ENCODE measurements around the gene BZW1. TPM values are rescaled to one million over a fixed set of nuclear protein-coding genes. Genes with fewer than 3 reads are reported as not detected.
A peak's percentile ranks its signal among the peaks of the same experiment; 100 is the strongest.

The BZW1 gene
- total RNA-seq, 1 donor from 2014 or later = 214 TPM

GRCh38 chr2:200809506-200810251 lies 2.0 kb upstream of the BZW1 start:
- Mint-ChIP-seq H3K27me3 (ENCODE audit: unreplicated experiment) (no peaks in the 10 kb centered on the region), H3K4me1 (ENCODE audit: unreplicated experiment) (peaks cover 40% of the 10 kb centered on the region), H3K9me3 (ENCODE audit: unreplicated experiment) (no peaks in the 10 kb centered on the region), H3K27ac (ENCODE audit: unreplicated experiment) (peak overlapping the region; percentile 99), H3K36me3 (ENCODE audit: unreplicated experiment) (peaks cover under 1% of the 10 kb centered on the region), H3K4me3 (ENCODE audit: unreplicated experiment) (peak overlapping the region; percentile 95)
- TF ChIP-seq CTCF (IDR thresholded peaks at IDR 0.05) = no peak
- no peak for DNase-seq (ENCODE audit: extremely low spot score, unreplicated experiment)

GRCh38 chr2:200810252-200810997 lies 1.3 kb upstream of the BZW1 start:
- Mint-ChIP-seq H3K27me3 (ENCODE audit: unreplicated experiment) (no peaks in the 10 kb centered on the region), H3K4me3 (ENCODE audit: unreplicated experiment) (peak overlapping the region; percentile 95), H3K36me3 (ENCODE audit: unreplicated experiment) (peaks cover 8% of the 10 kb centered on the region), H3K4me1 (ENCODE audit: unreplicated experiment) (peaks cover 44% of the 10 kb centered on the region), H3K27ac (ENCODE audit: unreplicated experiment) (peak overlapping the region; percentile 99), H3K9me3 (ENCODE audit: unreplicated experiment) (no peaks in the 10 kb centered on the region)
- no peak for DNase-seq (ENCODE audit: extremely low spot score, unreplicated experiment)
- no peak for TF ChIP-seq CTCF (IDR thresholded peaks at IDR 0.05)

GRCh38 chr2:200810998-200811332 lies 745 bp upstream of the BZW1 start:
- no peak for TF ChIP-seq CTCF (IDR thresholded peaks at IDR 0.05)
- DNase-seq (ENCODE audit: extremely low spot score, unreplicated experiment) = no peak
- Mint-ChIP-seq H3K36me3 (ENCODE audit: unreplicated experiment) (peaks cover 13% of the 10 kb centered on the region), H3K9me3 (ENCODE audit: unreplicated experiment) (no peaks in the 10 kb centered on the region), H3K4me3 (ENCODE audit: unreplicated experiment) (peak overlapping the region; percentile 95), H3K4me1 (ENCODE audit: unreplicated experiment) (peaks cover 44% of the 10 kb centered on the region), H3K27ac (ENCODE audit: unreplicated experiment) (peak overlapping the region; percentile 99), H3K27me3 (ENCODE audit: unreplicated experiment) (no peaks in the 10 kb centered on the region)

GRCh38 chr2:200812122-200813022 lies 662 bp downstream of the BZW1 start:
- Mint-ChIP-seq H3K9me3 (ENCODE audit: unreplicated experiment) (no peaks in the 10 kb centered on the region), H3K27me3 (ENCODE audit: unreplicated experiment) (no peaks in the 10 kb centered on the region), H3K27ac (ENCODE audit: unreplicated experiment) (peak overlapping the region; percentile 99), H3K4me1 (ENCODE audit: unreplicated experiment) (peaks cover 44% of the 10 kb centered on the region), H3K4me3 (ENCODE audit: unreplicated experiment) (peak overlapping the region; percentile 95), H3K36me3 (ENCODE audit: unreplicated experiment) (peaks cover 25% of the 10 kb centered on the region)
- TF ChIP-seq CTCF (IDR thresholded peaks at IDR 0.05) = peak; percentile 47
- peak; percentile 88 for DNase-seq (ENCODE audit: extremely low spot score, unreplicated experiment)

Measured in osteocyte (in vitro differentiated cells).